Fibroblast of gingiva (primary cell): Measurements from ENCODE around the gene TMEM63A.

ENCODE experiments used
- DNase-seq: peaks from one replicate; pipeline ENCODE4 v3.0.0-alpha.2; 2011; ENCODE audit warnings: low read depth

TMEM63A gene

DNA sequence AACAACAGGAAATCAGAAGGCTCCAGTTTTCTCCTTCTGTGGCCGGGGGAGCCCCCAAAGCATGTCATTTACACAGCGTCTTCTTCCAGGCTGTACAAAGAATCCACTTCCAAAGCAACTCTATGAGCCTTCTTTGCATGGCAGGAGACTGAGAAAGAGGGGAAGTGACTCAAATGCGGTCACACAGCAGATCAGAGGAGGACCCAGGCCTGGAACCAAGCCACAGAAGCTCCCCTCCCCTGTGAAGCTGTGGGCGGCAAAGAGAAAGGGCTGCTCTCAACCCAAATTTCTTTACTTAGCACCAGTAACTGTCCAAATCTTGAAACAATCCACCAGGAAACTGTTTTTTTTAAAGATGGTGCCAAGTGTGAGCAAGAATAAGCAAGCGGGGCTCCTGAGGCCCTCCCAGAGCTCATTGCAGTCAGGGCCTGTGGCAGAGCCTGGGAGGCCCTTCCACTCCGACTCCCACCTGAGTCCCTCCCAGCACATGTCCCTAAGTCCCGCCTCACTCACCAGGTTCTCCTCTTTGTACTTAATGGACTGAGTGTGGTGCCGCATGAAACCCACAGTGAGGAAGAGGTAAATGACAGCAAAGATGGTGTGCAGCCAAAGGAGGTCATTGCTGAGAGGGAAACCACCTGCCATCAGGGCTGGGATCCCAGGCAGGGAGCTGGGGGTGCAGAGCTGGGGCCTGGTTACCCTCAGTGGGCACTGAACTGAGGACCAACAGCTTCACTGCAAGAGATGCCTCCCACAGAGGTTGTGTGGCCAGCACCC lies 15.9 kb downstream of the TMEM63A start:
- no peak for DNase-seq

DNA sequence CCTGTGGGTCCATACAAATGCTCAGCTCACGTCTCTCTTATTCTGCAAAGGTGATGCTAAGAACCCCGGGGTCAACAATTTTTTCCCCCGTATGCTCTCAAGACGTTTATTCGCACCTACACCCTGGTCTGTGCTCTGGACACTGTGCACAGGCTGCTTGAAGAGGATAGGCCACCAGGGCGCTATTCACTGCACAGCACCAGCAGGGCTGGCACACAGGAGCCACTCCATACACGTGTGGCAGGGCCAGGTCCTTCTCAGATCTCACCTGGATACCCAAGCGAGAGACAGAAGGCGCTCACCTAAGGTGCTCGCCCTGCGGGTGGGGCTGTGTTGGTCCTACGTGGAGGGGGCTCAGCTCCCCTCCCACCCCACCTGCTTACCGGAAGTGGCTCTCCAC lies 16.7 kb downstream of the TMEM63A start:
- DNase-seq = no peak

DNA sequence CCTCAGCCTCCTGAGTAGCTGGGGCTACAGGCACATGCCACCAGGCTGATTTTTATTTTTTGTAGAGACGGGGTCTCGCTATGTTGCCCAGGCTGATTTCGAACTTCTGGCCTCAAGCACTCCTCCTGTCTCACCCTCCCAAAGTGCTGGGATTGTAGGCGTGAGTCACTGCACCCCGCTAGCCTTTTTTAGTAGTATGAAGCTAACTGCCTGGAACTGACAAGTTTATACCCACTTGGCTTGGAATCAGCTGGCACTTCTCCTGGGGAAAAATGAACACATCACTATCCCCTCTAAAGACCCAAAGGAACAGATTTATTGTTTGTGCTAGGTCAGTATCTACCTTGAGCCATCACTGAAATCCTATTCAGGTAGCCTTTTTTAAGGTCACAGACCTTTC lies 19.0 kb downstream of the TMEM63A start:
- no peak for DNase-seq

DNA sequence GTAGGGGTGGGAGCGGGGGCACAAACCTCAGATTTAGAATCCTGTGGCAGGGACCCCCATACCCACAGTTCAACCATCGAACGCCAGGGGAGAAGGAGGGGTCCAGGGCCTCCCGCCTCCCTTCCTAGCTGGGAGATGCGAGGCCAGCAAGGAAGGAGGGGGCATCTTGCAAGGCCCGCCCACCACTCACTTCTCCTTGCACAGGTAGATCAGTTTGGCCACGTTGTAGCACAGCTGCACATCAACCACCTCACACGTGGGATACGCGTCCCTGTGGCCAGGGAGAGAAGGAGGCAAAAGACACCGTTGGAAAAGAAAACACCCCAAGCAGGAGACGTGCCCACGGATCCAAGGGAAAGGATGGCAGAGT lies 19.6 kb downstream of the TMEM63A start:
- DNase-seq = no peak

DNA sequence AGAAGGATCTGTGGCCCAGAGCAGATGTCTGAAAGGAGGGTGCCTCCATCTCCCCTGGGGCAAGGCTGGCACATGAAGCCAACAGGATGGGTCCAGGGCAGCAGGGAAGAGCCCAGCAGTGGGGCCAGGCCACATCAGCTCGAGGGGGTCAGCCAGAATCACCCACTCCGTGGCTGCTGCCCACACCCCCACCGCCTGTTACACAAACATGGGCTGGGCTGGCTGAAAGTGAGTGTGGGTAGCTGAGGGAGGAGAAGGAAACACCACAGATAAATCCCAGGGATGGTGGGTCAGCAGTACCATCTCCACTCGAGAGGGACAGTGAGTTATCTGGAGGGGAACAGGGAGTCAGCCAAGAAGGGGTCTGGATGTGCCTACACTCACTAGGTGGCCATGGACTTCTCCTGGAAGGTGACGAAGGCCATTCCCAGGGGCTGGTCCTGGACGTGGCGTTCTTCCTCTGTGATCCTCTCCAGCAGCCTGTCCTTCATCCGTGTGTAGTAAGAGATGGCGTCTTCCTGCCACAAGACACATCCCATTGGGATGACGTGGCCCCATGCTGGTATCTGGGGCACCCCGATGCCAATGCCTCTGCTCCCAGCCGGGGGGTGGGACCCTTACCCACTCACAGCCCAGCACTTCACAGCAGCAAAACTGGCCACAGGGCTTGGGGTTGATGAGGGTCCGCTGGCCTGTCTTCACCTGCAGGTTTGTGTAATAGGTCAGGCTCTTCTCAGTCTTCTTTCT lies 20.2 kb downstream of the TMEM63A start:
- DNase-seq = no peak

DNA sequence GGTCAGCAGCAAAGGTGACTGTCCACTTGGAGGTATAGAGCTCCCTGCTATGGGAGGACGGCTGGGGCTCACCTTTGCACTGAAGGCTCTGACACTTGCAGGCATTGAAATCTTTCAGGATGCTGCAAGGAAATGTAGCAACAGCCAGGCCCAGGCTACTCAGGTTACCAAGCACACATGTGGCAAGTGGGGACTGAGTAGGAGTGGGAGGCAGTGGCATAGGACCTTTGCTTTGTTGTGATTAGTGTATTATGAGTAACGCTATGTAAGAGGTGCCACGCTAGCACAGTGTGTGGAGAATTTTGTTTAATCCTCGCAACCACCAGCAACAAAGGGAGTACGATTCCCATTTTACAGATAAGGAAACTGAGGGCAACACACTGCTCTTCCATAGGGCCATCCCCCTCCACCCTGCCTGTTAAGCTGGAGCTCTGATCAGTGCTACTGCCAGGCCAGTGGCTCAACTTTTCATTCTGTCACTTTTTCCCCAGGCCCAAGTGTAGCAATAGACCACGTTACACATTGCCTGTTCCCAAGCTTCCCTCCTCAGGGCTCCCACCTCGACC lies 21.2 kb downstream of the TMEM63A start:
- no peak for DNase-seq

DNA sequence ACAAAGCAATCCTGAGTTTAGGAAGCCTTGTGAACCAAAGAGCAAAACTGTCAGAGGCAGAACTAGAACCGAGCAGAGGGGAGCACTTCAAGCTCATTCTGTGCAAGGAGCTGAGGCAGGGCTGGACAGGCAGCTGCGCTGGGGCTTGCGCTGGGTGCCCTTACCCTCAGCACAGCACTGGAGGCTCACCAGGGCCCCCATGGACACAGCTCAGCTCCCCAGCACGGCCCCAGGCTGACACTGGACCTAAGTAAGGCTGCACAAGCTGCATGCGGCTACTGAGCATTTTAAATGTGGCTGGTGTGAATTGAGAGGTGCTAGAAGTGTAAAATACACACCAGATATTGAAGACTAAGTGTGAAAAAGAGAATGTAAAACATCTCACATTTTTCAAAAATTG lies 22.1 kb downstream of the TMEM63A start:
- no peak for DNase-seq

DNA sequence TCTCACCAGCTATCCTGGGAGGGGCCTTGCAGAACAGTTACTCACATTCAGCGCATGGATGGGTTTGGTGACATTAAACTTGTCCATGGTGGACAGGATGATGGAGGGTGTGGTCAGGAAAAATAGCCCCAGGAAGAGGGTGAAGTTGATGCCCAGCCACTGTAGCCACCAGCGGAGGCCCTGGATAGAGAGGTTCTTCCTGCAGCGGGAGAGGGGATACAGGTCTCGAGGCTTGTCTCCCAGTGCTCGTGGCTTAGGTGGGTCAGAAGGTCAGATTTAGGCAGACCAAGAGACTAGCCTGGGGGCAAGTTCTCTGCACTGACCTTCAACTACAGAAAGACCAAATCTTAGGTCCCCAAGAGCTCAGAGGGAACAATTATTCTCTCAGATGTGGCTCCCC lies 23.0 kb downstream of the TMEM63A start:
- no peak for DNase-seq

DNA sequence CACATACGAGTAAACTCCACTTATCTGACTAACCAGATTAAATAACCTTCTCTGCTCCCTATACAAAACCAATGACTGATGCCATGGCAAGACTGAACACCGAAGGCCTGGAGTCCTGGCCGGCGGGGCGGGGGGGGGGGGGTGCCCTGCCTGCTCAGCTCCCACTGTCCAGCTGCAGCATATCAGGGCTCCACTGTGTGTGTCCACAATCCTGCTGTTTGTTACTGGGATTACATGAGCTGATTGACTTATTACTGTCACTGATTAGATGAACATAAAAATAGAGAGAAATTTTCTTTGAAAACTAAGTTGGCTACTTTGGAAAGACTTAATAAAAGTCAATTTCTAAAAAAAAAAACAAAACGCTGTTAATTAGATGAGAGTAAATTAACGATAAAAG lies 24.9 kb downstream of the TMEM63A start:
- no peak for DNase-seq

DNA sequence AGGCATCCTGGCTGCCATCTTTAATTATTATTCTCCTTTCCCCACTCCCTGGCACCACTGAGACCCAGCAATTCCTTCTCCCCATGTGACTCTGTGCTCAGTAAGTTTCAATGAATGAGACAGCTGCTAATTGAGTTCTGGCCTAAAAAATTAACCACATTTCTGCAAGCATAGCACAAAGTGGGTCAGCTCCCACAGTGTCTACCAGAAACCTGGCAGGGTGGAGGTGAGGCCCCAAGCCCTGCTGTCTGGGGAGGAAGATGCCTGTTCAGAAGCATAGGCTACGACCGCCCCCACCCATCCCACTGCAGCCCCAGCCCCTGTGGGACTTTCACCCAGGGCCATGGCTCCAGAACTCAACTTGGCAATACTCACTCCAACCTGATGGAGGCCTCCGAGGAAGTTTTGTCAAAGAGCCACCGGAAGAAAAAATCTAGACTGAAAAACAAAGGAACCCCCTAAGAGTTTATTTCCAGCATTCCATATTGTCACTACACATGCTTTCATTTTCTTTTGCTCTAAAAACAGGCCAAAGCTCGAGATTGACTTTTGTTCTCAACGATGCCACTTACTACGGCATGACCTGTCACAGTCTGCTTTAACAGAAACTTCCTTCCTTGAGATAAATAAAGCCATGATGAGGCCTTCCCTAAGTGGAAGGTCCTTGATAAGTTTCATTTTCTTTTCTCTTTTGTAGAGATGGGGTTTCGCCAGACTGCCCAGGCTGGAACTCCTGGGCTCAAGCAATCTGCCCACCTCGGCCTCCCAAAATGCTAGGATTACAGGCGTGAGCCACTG lies 26.5 kb downstream of the TMEM63A start:
- no peak for DNase-seq

DNA sequence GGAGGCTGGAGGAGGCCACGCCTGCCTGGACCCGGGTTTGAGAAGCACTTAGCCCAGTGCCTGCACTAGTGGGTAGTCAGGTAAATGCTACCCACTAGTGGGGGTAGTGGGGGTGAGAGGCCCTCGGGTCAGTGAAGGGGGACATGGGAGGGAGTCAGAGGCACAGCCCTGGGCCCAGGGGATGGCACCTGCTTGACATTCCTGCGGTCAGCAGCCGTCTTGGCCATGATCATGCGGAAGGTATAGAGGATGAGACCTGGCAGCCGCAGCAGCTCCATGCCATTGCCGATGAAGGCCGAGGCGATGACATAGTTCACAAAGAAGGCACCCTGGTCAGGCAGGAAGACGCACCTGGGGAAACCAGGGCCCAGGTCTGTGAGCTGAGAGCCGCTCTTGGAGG lies 28.7 kb downstream of the TMEM63A start:
- DNase-seq = no peak

DNA sequence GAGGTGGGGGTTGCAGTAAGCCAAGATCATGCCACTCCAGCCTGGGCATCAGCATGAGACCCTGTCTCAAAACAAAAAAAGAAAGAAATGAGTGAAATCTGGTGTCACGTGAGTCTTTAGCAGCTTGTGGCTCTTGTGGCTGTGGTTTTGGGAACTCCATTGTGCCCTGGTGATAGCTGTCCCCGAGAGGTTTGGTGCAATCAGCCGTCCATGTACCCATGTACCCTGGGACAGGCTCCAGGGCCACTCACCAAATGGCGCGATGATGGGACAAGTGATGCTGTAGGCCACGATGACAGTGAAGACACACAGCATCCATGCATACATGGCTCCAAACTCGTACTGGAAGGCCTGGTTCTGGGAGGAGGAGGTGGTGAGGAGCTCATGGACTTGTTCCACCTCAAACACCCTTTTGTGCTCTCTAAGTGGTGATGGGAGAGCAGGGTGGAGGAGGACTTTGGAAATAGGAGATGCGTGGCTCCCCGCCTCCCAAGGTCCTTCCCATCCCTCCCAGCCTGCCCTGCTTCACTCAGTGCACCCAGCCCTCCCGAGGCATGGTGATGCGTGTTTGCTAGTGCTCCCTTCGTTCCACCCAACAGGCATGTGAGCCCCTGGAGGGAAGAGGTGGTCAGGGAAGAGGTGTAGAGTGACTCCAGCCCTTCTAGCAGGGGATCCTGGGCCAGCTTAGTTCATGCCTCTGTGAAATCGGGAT lies 29.6 kb downstream of the TMEM63A start:
- no peak for DNase-seq

DNA sequence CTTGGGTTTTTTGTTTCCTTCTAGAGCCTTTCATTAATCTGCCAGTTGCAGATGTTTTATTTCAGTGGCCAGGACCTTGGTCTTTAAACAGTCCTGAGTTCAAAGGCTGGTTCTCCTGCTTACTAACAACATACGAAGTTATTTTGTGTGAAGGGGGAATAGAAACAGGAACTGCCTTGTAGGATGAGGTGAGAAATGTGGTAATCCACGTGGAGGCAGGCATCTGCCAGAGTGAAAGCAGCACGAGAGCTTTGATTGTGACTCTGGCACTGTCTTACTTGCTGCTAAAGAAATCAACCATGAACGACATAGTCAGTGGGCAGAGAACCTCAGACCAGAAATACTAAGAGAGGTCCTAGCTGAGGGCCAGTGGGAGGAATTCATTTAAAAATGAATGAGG lies 30.4 kb downstream of the TMEM63A start:
- DNase-seq = no peak

DNA sequence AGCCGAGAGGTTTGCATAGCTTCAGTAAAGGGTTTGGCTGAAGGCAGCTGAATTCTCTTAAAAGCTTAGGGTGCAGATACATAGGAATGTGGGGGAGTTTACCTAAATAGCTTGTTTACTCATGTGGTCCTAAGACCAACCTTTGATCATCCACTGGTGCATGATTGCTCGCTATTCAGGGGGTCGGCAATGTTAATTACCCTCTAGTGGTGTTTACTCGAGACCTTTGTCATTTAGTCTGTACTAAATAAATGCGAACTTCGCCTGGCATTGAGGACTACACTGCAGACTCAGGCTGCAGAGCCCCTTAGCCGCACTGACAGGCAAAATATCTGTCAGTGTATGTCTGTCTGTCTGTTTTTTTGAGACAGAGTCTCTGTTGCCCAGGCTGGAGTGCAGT lies 31.8 kb downstream of the TMEM63A start:
- DNase-seq = no peak

DNA sequence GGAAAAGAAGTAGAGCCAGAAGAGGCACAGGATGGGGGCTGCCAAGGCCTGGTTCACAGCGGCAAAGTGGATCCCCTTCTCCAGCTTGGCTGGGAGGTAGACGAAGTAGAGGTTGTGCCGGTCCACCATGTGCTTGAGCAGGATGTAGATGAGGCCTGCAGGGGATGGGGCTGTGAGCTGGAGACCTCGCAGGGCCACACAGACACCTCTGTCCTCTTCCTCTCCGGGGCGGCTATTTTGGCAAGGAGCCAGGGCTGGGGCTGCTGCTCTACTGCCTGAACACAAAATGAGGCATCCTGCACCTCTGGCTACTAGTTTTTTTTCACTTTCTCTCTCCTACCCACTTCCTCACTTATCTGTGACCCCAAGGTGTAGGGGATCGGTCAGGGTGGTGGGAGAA lies 32.3 kb downstream of the TMEM63A start:
- no peak for DNase-seq

DNA sequence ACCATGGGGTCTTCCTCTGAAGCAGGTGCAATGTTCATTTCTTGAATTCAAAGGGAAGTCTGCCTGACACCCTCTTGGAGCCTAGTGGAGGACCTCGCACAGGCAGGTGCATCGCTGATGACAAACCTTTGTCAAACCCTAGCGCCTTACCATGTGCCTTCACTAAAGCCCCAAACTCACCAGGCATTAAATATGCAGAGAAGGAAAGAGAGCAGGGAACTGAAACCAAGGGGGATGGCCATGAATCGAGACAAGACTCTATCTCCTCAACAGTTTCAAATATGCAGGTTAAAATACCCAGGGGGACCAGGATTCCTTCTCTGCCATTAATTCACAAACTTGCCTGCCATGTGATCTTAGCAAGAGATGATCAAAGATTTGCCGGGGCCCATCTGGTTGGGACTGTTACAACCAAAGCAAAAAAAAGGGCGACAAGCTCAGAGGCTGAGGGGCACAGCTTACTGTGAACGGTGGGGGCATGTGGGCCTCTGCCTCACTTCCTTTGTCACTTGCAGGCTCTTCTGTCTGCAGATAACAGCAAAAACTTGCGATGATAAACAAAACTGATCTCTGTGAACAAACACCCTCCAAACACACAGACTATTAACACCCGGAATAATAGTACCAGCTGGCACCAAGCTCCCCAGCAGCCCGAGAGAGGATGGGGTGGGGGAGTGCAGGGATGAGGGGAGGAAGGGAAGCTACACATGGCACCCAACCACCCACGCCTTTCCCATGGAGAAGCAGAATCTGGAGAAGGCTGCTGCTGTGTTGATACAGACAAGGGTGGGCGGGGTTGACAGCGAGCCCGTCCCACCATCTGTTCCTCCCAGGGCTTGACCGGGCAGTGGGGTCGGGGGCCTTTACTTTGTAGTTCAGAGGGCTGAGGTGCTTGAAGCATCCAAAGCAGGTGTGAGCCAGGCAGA lies 33.9 kb downstream of the TMEM63A start:
- no peak for DNase-seq

DNA sequence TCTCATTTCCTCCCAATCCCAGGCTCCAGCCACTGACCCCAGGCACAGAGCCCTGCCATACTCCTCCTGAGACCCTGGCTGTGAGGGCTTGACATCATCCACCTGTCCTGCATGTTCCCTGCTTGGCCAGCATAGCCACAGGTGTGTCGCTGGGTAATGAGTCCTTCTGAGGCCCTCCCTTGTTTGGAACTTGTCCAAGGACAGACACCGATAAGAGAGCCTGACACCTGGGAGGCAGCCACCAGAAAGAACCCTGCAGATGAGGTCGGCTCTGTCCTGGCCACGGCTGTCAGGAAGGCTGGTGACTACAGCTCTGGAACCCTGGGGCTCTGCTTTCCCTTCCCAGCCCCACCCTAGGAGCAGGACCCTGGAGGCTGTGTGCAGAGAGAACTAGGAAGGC lies 34.6 kb downstream of the TMEM63A start:
- DNase-seq = no peak

DNA sequence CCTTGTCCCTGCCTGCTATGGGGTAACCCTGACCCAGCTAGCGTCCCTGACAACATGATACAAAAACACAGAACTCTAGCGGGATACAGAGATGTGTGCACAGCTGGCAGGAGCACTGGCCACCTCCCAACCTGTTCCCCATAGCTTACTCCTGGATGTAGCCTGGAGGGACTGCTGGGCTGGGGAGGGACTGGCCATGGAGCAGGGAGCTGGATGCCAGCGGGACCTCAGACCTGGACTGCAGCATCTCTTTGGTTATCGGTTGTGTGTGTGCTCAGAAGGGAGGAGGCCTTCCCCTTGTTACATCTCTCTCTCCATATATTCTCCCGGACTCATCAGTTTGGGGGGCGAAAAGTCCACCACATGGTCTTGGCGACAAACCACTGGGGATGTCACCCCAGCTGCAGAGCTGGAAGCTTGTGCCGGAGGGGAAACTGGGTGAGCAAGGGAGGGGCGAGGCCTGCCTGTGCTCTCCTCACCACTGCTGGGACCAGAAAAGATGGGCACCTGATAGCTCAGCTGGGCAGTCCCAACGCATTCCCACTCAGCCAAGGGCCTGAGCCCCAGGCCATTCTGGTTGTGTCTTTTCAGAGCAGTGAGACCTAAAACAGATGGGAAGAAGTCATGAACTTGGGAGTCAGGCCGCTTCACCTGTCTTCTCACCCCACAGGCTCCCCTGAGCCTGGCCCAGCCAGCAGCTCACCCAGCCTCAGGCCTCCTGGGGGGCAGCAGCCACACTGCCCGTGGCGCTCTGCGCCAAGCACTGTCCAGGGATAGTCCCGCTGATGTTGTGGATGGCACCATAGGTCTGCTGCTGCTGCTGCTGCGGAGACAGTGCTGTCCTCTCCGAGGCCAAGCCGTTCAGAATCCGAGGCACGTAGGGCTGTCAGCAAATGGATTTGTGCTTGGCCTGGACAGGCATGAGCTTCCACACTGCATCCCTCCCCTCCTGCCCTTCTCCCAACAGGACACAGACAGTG lies 35.6 kb downstream of the TMEM63A start:
- DNase-seq = no peak

DNA sequence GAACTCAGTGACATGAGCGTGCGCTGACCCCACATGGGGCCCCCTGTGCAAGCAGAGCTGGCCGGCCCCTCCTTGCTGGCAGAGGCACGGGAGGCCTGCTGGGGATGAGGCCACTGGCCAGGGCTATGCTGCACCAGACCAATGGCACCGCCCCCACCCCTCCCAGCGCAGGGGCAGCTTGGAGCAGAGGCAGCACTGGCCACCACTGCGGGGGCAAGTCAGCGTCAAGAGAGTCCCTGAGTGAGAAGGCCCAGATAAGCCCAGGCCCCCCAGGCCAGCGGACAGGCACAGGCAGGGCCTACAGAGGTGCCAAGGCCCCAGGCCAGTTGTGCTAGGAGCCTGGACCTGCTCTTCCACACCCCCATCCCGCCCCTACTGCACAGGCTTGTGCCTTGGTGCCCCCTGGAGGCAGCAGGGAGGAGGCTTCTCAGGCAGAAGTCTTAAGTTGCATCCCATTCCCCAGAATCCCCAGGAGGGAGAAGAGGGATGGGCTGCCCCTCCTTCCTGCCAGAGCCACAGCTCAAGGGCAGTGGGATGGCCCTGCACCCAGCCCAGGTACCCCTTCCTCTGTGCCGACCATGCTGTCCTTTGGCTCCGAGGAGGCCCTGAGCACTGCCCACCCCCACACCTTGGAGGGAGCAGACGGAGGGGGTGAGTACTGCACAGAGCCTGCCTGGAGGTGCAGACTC lies 36.5 kb downstream of the TMEM63A start:
- peak; percentile 82 for DNase-seq
